ENCODE measurements around the gene ACTN1.

GRCh38 chr14:68921666-68922065 is 57.4 kb downstream of the ACTN1 start:
- TF ChIP-seq CHD2 (IDR thresholded peaks at IDR 0.05; ENCODE audit: low read length, partially characterized antibody) (no peak), EP300 (IDR thresholded peaks at IDR 0.05; ENCODE audit: borderline replicate concordance in 1 of 2, low read depth in 1 of 2, low read length in 1 of 2) (no peak)
